NCI-H2029 treated with DMSO at 0.1 percent for 48 hours (cell line): ENCODE results near the gene ZBTB20.
"Not testable (repeated sequence)": the region's sequence is repeated elsewhere in the genome, so short reads cannot be mapped to it uniquely, and the experiment has no call there.

Experiments used
- DNase-seq: peaks from one replicate; lab custom pipeline; 2025; lab: John Stamatoyannopoulos, UW

ZBTB20 gene

GRCh38 chr3:114714237-114714636, 432.9 kb downstream of the ZBTB20 start:
- peak; percentile 84 for DNase-seq

- no peak for DNase-seq
Observed at GRCh38 chr3:114712728-114713492, 434.2 kb downstream of the ZBTB20 start.

- DNase-seq, result no peak
Observed at GRCh38 chr3:114711321-114711886, 435.7 kb downstream of the ZBTB20 start.

- DNase-seq, result no peak
Observed at GRCh38 chr3:114709102-114709501, 438.0 kb downstream of the ZBTB20 start.

GRCh38 chr3:114707252-114707860, 439.7 kb downstream of the ZBTB20 start:
- no peak for DNase-seq

GRCh38 chr3:114706591-114707232, 440.4 kb downstream of the ZBTB20 start:
- DNase-seq, result peak; percentile 63

GRCh38 chr3:114700637-114701234, 446.4 kb downstream of the ZBTB20 start:
- no peak for DNase-seq

- no peak for DNase-seq
Observed at GRCh38 chr3:114698146-114699105, 448.7 kb downstream of the ZBTB20 start.

GRCh38 chr3:114697401-114697800, 449.7 kb downstream of the ZBTB20 start:
- DNase-seq, result no peak

- DNase-seq, result no peak
Observed at GRCh38 chr3:114694251-114694650, 452.8 kb downstream of the ZBTB20 start.

GRCh38 chr3:114691871-114692270, 455.2 kb downstream of the ZBTB20 start:
- no peak for DNase-seq

GRCh38 chr3:114690911-114691310, 456.2 kb downstream of the ZBTB20 start:
- no peak for DNase-seq

- DNase-seq, result no peak
Observed at GRCh38 chr3:114687151-114687550, 459.9 kb downstream of the ZBTB20 start.

- no peak for DNase-seq
Observed at GRCh38 chr3:114686621-114687020, 460.5 kb downstream of the ZBTB20 start.

GRCh38 chr3:114685161-114685560, 461.9 kb downstream of the ZBTB20 start:
- DNase-seq, result no peak

- DNase-seq, result no peak
Observed at GRCh38 chr3:114680299-114680698, 466.8 kb downstream of the ZBTB20 start.

- not testable (repeated sequence) for DNase-seq
Observed at GRCh38 chr3:114679773-114680172, 467.3 kb downstream of the ZBTB20 start.

GRCh38 chr3:114675104-114675503, 472.0 kb downstream of the ZBTB20 start:
- no peak for DNase-seq

GRCh38 chr3:114674036-114674435, 473.1 kb downstream of the ZBTB20 start:
- DNase-seq, result no peak

GRCh38 chr3:114673481-114673880, 473.6 kb downstream of the ZBTB20 start:
- DNase-seq, result no peak
